Liver (tissue), 9 donors: Measurements from ENCODE around the gene STX5. TPM values are rescaled to one million over a fixed set of nuclear protein-coding genes. Genes with fewer than 3 reads are reported as not detected.

ENCODE experiments used
- DNase-seq: peaks from one replicate; pipeline ENCODE4 v3.0.0-alpha.2; 2017; ENCODE audit warnings: low spot score
- H3K27ac ChIP-seq, 2 donors: one replicate each; pipeline ENCODE4 v1.7.0; 2013; ENCODE audit warnings: inconsistent platforms in 2 of 2, low read length in 2 of 2, control low read depth in 1 of 2, low read depth in 1 of 2, mild to moderate bottlenecking in 1 of 2
- H3K27me3 ChIP-seq, 4 donors: one replicate each; pipeline versions ENCODE4 v1.6.1 to v1.7.0; 2013; ENCODE audit warnings: low read length in 3 of 4, inconsistent platforms in 1 of 4, mild to moderate bottlenecking in 1 of 4, moderate library complexity in 1 of 4; ENCODE audit not compliant: control insufficient read depth in 4 of 4, insufficient read depth in 4 of 4
- H3K36me3 ChIP-seq, 4 donors: one replicate each; pipeline versions ENCODE4 v1.6.1 to v1.7.0; 2013; ENCODE audit warnings: low read length in 3 of 4, mild to moderate bottlenecking in 3 of 4, low read depth in 1 of 4, moderate library complexity in 1 of 4; ENCODE audit not compliant: control insufficient read depth in 4 of 4, insufficient read depth in 3 of 4
- H3K4me1 ChIP-seq, 4 donors: one replicate each; pipeline versions ENCODE4 v1.6.1 to v1.7.0; 2013; ENCODE audit warnings: low read length in 3 of 4, mild to moderate bottlenecking in 3 of 4, moderate library complexity in 1 of 4; ENCODE audit not compliant: control insufficient read depth in 4 of 4, insufficient read depth in 4 of 4
- H3K4me3 ChIP-seq, 3 donors: one replicate each; pipeline versions ENCODE4 v1.6.1 to v1.7.0; 2013; ENCODE audit warnings: low read length in 3 of 3, control low read depth in 1 of 3, low read depth in 1 of 3, mild to moderate bottlenecking in 1 of 3
- H3K9ac ChIP-seq, 2 donors: one replicate each; pipeline ENCODE4 v1.7.0; 2013; ENCODE audit warnings: low read length in 2 of 2, mild to moderate bottlenecking in 2 of 2, moderate library complexity in 2 of 2, control low read depth in 1 of 2, low read depth in 1 of 2
- H3K9me3 ChIP-seq, 4 donors: one replicate each; pipeline versions ENCODE4 v1.6.1 to v1.7.0; 2013; ENCODE audit warnings: low read length in 3 of 4; ENCODE audit not compliant: control insufficient read depth in 4 of 4
- ATF3 ChIP-seq: IDR thresholded peaks from 2 replicates; pipeline ENCODE4 v1.6.1; 2016; ENCODE audit warnings: antibody characterized with exemption
- CTCF ChIP-seq: fragments of 150-350 bp; IDR thresholded peaks from 2 replicates; pipeline ENCODE4 v1.5.1; 2017; ENCODE audit warnings: improper control_type of control experiment, low read depth, low read length; ENCODE audit not compliant: missing input control
- EGR1 ChIP-seq, 2 donors: IDR thresholded peaks; 2 replicates each; pipeline ENCODE4 v1.6.1; 2016 to 2018; ENCODE audit warnings: antibody characterized with exemption in 2 of 2, low read depth in 2 of 2
- FOXA1 ChIP-seq: IDR thresholded peaks from 2 replicates; pipeline ENCODE4 v1.6.1; 2016; ENCODE audit warnings: antibody characterized with exemption
- GABPA ChIP-seq, 2 donors: IDR thresholded peaks in 1 of 2; conservative IDR thresholded peaks in 1 of 2; 2 replicates each; pipeline ENCODE4 v1.6.1; 2016; ENCODE audit warnings: antibody characterized with exemption in 2 of 2, mild to moderate bottlenecking in 1 of 2, moderate library complexity in 1 of 2
- HNF4A ChIP-seq, 2 donors: conservative IDR thresholded peaks; 2 replicates each; pipeline ENCODE4 v1.6.1; 2016; ENCODE audit warnings: antibody characterized with exemption in 2 of 2, mild to moderate bottlenecking in 2 of 2
- HNF4G ChIP-seq: IDR thresholded peaks from 2 replicates; pipeline ENCODE4 v1.6.1; 2016; ENCODE audit warnings: antibody characterized with exemption
- JUND ChIP-seq, 2 donors: IDR thresholded peaks; 2 replicates each; pipeline ENCODE4 v1.6.1; 2016; ENCODE audit warnings: antibody characterized with exemption in 2 of 2
- NR2F2 ChIP-seq: IDR thresholded peaks from 2 replicates; pipeline ENCODE4 v1.6.1; 2016; ENCODE audit warnings: antibody characterized with exemption
- RAD21 ChIP-seq, 2 donors: IDR thresholded peaks; 2 replicates each; pipeline ENCODE4 v1.6.1; 2016; ENCODE audit warnings: antibody characterized with exemption in 2 of 2, mild to moderate bottlenecking in 2 of 2
- RXRA ChIP-seq, 2 donors: IDR thresholded peaks; 2 replicates each; pipeline ENCODE4 v1.6.1; 2017 to 2018; ENCODE audit warnings: antibody characterized with exemption in 2 of 2, mild to moderate bottlenecking in 1 of 2
- SP1 ChIP-seq: IDR thresholded peaks from 2 replicates; pipeline ENCODE4 v1.6.1; 2018; ENCODE audit warnings: antibody characterized with exemption, mild to moderate bottlenecking
- TAF1 ChIP-seq: conservative IDR thresholded peaks from 2 replicates; pipeline ENCODE4 v1.6.1; 2016; ENCODE audit warnings: antibody characterized with exemption, mild to moderate bottlenecking
- YY1 ChIP-seq: IDR thresholded peaks from 2 replicates; pipeline ENCODE4 v1.6.1; 2016; ENCODE audit warnings: antibody characterized with exemption, mild to moderate bottlenecking
- WGBS: extraction: QIAGEN DNeasy Blood & Tissue Kit; methylation state at CpG from one replicate; pipeline ENCODE4 v1.1.7; 2013; 5-methylcytosine and 5-hydroxymethylcytosine counted together
- polyA plus RNA-seq, 2 donors: library from polyadenylated mRNA; stranded (reverse) in 1 of 2; unstranded in 1 of 2; fragments of 200-250 nt in 1 of 2; fragments of >200 nt in 1 of 2; fragmentation: Nextera tagmentation in 1 of 2; extraction: Ambion mirVana in 1 of 2; gene quantifications; one replicate each; pipeline versions ENCODE4 v1.2.1 to v1.2.3, GENCODE V29; 2013 to 2015
- total RNA-seq, 2 donors: library from RNA; depleted of rRNA; stranded (reverse); fragments of >200 nt; gene quantifications; one replicate each; pipeline ENCODE4 v1.2.3, GENCODE V29; 2014
- TF ChIP-seq, protein P1 (sequence below): IDR thresholded peaks from 2 replicates; pipeline ENCODE4 v1.6.1; 2016; ENCODE audit warnings: antibody characterized with exemption
- TF ChIP-seq, protein P2 (sequence below): IDR thresholded peaks from 2 replicates; pipeline ENCODE4 v1.6.1; 2016; ENCODE audit warnings: antibody characterized with exemption, mild to moderate bottlenecking
- TF ChIP-seq, protein P3 (sequence below): IDR thresholded peaks from 2 replicates; pipeline ENCODE4 v1.6.1; 2016; ENCODE audit warnings: antibody characterized with exemption
- donor health status: healthy.
- donor health status: healthy.
- donor health status: healthy.
- donor health status: healthy.
- donor health status: healthy.

STX5 gene
- total and polyA plus RNA-seq, 4 donors: 13.6 to 34.1 (median 26.1) TPM

- 2% methylated on average over 60 of the region's 60 CpGs for WGBS
- Histone ChIP-seq H3K4me3 (peak within 1 kb of the TSS; percentile 66 to 70 (median 68)), H3K9me3 (no peaks in the 10 kb centered on the region), H3K4me1 (peaks cover 4 to 23% (median 17%) of the 10 kb centered on the region in 4 donors), H3K27me3 (no peaks in the 10 kb centered on the region), H3K27ac (peak within 1 kb of the TSS; percentile 94), H3K36me3 (peaks cover 2 to 24% (median 13%) of the 10 kb centered on the region in 4 donors), H3K9ac (peak within 1 kb of the TSS; percentile 57 to 62)
- TF ChIP-seq CTCF (no peak), FOXA1 (no peak), ATF3 (no peak), HNF4A (conservative IDR thresholded peaks at IDR 0.05) (peak; percentile 44 to 59), EGR1 (IDR thresholded peaks at IDR 0.05; ENCODE audit: low read depth in 2 of 2) (peak; percentile 59 to 71), YY1 (peak; percentile 54), GABPA (IDR thresholded peaks at IDR 0.05 in 1 of 2, conservative IDR thresholded peaks at IDR 0.05 in 1 of 2) (peak; percentile 22 to 80), TAF1 (no peak), RXRA (IDR thresholded peaks at IDR 0.05) (peak; percentile 77 to 90), RAD21 (IDR thresholded peaks at IDR 0.05) (no peak), HNF4G (no peak), NR2F2 (peak; percentile 92), SP1 (peak; percentile 88), JUND (IDR thresholded peaks at IDR 0.05) (peak in 1 of 2 donors; percentile 23)
- TF ChIP-seq, protein P1, sequence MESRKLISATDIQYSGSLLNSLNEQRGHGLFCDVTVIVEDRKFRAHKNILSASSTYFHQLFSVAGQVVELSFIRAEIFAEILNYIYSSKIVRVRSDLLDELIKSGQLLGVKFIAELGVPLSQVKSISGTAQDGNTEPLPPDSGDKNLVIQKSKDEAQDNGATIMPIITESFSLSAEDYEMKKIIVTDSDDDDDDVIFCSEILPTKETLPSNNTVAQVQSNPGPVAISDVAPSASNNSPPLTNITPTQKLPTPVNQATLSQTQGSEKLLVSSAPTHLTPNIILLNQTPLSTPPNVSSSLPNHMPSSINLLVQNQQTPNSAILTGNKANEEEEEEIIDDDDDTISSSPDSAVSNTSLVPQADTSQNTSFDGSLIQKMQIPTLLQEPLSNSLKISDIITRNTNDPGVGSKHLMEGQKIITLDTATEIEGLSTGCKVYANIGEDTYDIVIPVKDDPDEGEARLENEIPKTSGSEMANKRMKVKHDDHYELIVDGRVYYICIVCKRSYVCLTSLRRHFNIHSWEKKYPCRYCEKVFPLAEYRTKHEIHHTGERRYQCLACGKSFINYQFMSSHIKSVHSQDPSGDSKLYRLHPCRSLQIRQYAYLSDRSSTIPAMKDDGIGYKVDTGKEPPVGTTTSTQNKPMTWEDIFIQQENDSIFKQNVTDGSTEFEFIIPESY: no peak
- TF ChIP-seq, protein P2, sequence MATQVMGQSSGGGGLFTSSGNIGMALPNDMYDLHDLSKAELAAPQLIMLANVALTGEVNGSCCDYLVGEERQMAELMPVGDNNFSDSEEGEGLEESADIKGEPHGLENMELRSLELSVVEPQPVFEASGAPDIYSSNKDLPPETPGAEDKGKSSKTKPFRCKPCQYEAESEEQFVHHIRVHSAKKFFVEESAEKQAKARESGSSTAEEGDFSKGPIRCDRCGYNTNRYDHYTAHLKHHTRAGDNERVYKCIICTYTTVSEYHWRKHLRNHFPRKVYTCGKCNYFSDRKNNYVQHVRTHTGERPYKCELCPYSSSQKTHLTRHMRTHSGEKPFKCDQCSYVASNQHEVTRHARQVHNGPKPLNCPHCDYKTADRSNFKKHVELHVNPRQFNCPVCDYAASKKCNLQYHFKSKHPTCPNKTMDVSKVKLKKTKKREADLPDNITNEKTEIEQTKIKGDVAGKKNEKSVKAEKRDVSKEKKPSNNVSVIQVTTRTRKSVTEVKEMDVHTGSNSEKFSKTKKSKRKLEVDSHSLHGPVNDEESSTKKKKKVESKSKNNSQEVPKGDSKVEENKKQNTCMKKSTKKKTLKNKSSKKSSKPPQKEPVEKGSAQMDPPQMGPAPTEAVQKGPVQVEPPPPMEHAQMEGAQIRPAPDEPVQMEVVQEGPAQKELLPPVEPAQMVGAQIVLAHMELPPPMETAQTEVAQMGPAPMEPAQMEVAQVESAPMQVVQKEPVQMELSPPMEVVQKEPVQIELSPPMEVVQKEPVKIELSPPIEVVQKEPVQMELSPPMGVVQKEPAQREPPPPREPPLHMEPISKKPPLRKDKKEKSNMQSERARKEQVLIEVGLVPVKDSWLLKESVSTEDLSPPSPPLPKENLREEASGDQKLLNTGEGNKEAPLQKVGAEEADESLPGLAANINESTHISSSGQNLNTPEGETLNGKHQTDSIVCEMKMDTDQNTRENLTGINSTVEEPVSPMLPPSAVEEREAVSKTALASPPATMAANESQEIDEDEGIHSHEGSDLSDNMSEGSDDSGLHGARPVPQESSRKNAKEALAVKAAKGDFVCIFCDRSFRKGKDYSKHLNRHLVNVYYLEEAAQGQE: no peak
- TF ChIP-seq, protein P3, sequence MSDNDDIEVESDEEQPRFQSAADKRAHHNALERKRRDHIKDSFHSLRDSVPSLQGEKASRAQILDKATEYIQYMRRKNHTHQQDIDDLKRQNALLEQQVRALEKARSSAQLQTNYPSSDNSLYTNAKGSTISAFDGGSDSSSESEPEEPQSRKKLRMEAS: peak; percentile 56
- peak; percentile 93 for DNase-seq
Measured at GRCh38 chr11:62771144-62772021, 60.5 kb downstream of the STX5 start, which contains the start of gene TAF6L. TAF6L (plus strand) TSS chr11:62771396; CDS start chr11:62775784, 4,388 bp downstream.
